HepG2 (cell line): Measurements from ENCODE around the gene COMT. TPM values are rescaled to one million over a fixed set of nuclear protein-coding genes. Genes with fewer than 3 reads are reported as not detected.

ENCODE experiments used
- HOXA7 ChIP-seq: sonication (generic); formaldehyde crosslinking; IDR thresholded peaks from 2 replicates; pipeline ENCODE4 v1.8.1; 2022; ENCODE audit warnings: mild to moderate bottlenecking, missing genetic modification reagents, moderate library complexity
- KMT2B ChIP-seq: IDR thresholded peaks from 2 replicates; pipeline ENCODE4 v1.6.1; 2016; ENCODE audit warnings: missing genetic modification reagents, missing compliant biosample characterization
- PAWR ChIP-seq: sonication (generic); formaldehyde crosslinking; IDR thresholded peaks from 2 replicates; pipeline ENCODE4 v1.4.0; 2020; ENCODE audit warnings: missing genetic modification reagents, mild to moderate bottlenecking, borderline replicate concordance
- SRF ChIP-seq: IDR thresholded peaks from 2 replicates; pipeline ENCODE4 v1.6.1; 2011; ENCODE audit warnings: mild to moderate bottlenecking, low read depth, low read length, moderate library complexity
- TBX3 ChIP-seq: fragments of 450-650 bp; IDR thresholded peaks from 2 replicates; pipeline ENCODE4 v1.6.1; 2017; ENCODE audit warnings: antibody characterized with exemption, mild to moderate bottlenecking, inconsistent platforms, borderline replicate concordance
- ZNF224 ChIP-seq: sonication (generic); formaldehyde crosslinking; IDR thresholded peaks from 2 replicates; pipeline ENCODE4 v1.5.0; 2020; ENCODE audit warnings: mild to moderate bottlenecking, missing genetic modification reagents
- polyA plus RNA-seq, 8 experiments: library from polyadenylated mRNA; depleted of rRNA in 3 of 8; stranded (reverse) in 7 of 8; unstranded in 1 of 8; fragments of >200 nt; fragmentation: Illumina TruSeq in 4 of 8; extraction: Trizol in 4 of 8; gene quantifications; 2 replicates each; pipeline versions ENCODE4 v1.2.1 to v1.2.3, GENCODE V29; 2011 to 2016; ENCODE audit warnings: low read depth in 4 of 8, missing spikeins in 1 of 8, mixed read lengths in 1 of 8; ENCODE audit not compliant: insufficient read depth in 1 of 8
- total RNA-seq, 5 experiments: library from RNA; depleted of rRNA; stranded (reverse); fragments of >200 nt; fragmentation: Illumina TruSeq; extraction: Trizol; gene quantifications; 2 replicates each; pipeline ENCODE4 v1.2.3, GENCODE V29; 2016; ENCODE audit warnings: low read depth in 1 of 5
- TF ChIP-seq, protein P1 (sequence below): sonication (generic); formaldehyde crosslinking; IDR thresholded peaks from 2 replicates; pipeline ENCODE4 v1.4.0; 2020; ENCODE audit warnings: missing genetic modification reagents, borderline replicate concordance
- TF ChIP-seq, protein P2 (sequence below): sonication (generic); formaldehyde crosslinking; IDR thresholded peaks from 2 replicates; pipeline ENCODE4 v1.5.1; 2020; ENCODE audit warnings: missing genetic modification reagents, mild to moderate bottlenecking, borderline replicate concordance
- TF ChIP-seq, protein P3 (sequence below): sonication (generic); formaldehyde crosslinking; IDR thresholded peaks from 2 replicates; pipeline ENCODE4 v1.4.0; 2020; ENCODE audit warnings: mild to moderate bottlenecking, missing genetic modification reagents
- TF ChIP-seq, protein P4 (sequence below): sonication (generic); formaldehyde crosslinking; conservative IDR thresholded peaks from 2 replicates; pipeline ENCODE4 v1.4.0; 2020; ENCODE audit warnings: missing genetic modification reagents
- TF ChIP-seq, protein P5 (sequence below): IDR thresholded peaks from 2 replicates; pipeline ENCODE4 v1.6.1; 2012; ENCODE audit warnings: low read depth, low read length, improper control_type of control experiment
- TF ChIP-seq, protein P6 (sequence below), 2 experiments: sonication (generic) in 1 of 2; formaldehyde crosslinking in 1 of 2; IDR thresholded peaks; 2 replicates each; pipeline versions ENCODE4 v1.4.0 to v1.6.1; 2018 to 2020; ENCODE audit warnings: missing genetic modification reagents in 2 of 2, borderline replicate concordance in 1 of 2, low read depth in 1 of 2, mild to moderate bottlenecking in 1 of 2, missing biosample characterization in 1 of 2
- TF ChIP-seq, protein P7 (sequence below): sonication (generic); formaldehyde crosslinking; IDR thresholded peaks from 2 replicates; pipeline ENCODE4 v1.5.1; 2020; ENCODE audit warnings: mild to moderate bottlenecking, missing genetic modification reagents, borderline replicate concordance

COMT gene
- total and polyA plus RNA-seq, 2 of the 13 experiments (the other 11 are each of a cell fraction or from before 2014, with no cell fraction given): 156 to 162 TPM

DNA sequence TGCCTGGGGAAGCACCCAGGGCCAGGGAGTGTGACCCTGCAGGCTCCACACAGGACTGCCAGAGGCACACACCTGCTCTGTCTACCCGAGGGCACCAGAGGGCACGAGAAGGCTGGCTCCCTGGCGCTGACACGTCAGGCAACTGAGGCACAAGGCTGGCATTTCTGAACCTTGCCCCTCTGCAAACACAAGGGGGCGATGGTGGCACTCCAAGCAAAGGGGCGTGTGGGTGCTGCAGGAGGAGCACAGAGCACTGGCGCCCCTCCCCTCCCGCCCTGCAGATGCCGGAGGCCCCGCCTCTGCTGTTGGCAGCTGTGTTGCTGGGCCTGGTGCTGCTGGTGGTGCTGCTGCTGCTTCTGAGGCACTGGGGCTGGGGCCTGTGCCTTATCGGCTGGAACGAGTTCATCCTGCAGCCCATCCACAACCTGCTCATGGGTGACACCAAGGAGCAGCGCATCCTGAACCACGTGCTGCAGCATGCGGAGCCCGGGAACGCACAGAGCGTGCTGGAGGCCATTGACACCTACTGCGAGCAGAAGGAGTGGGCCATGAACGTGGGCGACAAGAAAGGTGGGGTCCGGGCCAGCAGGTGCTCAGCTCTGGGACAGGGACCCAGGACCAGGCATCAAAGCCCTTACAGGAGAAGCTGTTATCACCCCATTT is 20.8 kb downstream of the COMT start (continued):
- TF ChIP-seq, protein P1, sequence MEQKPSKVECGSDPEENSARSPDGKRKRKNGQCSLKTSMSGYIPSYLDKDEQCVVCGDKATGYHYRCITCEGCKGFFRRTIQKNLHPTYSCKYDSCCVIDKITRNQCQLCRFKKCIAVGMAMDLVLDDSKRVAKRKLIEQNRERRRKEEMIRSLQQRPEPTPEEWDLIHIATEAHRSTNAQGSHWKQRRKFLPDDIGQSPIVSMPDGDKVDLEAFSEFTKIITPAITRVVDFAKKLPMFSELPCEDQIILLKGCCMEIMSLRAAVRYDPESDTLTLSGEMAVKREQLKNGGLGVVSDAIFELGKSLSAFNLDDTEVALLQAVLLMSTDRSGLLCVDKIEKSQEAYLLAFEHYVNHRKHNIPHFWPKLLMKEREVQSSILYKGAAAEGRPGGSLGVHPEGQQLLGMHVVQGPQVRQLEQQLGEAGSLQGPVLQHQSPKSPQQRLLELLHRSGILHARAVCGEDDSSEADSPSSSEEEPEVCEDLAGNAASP (CRISPR knock-in tag): no peak
- TF ChIP-seq, protein P2, sequence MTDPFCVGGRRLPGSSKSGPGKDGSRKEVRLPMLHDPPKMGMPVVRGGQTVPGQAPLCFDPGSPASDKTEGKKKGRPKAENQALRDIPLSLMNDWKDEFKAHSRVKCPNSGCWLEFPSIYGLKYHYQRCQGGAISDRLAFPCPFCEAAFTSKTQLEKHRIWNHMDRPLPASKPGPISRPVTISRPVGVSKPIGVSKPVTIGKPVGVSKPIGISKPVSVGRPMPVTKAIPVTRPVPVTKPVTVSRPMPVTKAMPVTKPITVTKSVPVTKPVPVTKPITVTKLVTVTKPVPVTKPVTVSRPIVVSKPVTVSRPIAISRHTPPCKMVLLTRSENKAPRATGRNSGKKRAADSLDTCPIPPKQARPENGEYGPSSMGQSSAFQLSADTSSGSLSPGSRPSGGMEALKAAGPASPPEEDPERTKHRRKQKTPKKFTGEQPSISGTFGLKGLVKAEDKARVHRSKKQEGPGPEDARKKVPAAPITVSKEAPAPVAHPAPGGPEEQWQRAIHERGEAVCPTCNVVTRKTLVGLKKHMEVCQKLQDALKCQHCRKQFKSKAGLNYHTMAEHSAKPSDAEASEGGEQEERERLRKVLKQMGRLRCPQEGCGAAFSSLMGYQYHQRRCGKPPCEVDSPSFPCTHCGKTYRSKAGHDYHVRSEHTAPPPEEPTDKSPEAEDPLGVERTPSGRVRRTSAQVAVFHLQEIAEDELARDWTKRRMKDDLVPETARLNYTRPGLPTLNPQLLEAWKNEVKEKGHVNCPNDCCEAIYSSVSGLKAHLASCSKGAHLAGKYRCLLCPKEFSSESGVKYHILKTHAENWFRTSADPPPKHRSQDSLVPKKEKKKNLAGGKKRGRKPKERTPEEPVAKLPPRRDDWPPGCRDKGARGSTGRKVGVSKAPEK (CRISPR knock-in tag): no peak
- TF ChIP-seq, protein P3, sequence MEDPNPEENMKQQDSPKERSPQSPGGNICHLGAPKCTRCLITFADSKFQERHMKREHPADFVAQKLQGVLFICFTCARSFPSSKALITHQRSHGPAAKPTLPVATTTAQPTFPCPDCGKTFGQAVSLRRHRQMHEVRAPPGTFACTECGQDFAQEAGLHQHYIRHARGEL (CRISPR knock-in tag): no peak
- TF ChIP-seq HOXA7 (CRISPR knock-in tag) (no peak), TBX3 (no peak), SRF (no peak), ZNF224 (CRISPR knock-in tag) (no peak), PAWR (no peak), KMT2B (CRISPR knock-in tag) (no peak)
- TF ChIP-seq, protein P4, sequence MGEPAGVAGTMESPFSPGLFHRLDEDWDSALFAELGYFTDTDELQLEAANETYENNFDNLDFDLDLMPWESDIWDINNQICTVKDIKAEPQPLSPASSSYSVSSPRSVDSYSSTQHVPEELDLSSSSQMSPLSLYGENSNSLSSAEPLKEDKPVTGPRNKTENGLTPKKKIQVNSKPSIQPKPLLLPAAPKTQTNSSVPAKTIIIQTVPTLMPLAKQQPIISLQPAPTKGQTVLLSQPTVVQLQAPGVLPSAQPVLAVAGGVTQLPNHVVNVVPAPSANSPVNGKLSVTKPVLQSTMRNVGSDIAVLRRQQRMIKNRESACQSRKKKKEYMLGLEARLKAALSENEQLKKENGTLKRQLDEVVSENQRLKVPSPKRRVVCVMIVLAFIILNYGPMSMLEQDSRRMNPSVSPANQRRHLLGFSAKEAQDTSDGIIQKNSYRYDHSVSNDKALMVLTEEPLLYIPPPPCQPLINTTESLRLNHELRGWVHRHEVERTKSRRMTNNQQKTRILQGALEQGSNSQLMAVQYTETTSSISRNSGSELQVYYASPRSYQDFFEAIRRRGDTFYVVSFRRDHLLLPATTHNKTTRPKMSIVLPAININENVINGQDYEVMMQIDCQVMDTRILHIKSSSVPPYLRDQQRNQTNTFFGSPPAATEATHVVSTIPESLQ: no peak
- TF ChIP-seq, protein P5, sequence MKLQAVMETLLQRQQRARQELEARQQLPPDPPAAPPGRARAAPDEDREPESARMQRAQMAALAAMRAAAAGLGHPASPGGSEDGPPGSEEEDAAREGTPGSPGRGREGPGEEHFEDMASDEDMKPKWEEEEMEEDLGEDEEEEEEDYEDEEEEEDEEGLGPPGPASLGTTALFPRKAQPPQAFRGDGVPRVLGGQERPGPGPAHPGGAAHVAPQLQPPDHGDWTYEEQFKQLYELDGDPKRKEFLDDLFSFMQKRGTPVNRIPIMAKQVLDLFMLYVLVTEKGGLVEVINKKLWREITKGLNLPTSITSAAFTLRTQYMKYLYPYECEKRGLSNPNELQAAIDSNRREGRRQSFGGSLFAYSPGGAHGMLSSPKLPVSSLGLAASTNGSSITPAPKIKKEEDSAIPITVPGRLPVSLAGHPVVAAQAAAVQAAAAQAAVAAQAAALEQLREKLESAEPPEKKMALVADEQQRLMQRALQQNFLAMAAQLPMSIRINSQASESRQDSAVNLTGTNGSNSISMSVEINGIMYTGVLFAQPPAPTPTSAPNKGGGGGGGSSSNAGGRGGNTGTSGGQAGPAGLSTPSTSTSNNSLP: no peak
- TF ChIP-seq, protein P6, sequence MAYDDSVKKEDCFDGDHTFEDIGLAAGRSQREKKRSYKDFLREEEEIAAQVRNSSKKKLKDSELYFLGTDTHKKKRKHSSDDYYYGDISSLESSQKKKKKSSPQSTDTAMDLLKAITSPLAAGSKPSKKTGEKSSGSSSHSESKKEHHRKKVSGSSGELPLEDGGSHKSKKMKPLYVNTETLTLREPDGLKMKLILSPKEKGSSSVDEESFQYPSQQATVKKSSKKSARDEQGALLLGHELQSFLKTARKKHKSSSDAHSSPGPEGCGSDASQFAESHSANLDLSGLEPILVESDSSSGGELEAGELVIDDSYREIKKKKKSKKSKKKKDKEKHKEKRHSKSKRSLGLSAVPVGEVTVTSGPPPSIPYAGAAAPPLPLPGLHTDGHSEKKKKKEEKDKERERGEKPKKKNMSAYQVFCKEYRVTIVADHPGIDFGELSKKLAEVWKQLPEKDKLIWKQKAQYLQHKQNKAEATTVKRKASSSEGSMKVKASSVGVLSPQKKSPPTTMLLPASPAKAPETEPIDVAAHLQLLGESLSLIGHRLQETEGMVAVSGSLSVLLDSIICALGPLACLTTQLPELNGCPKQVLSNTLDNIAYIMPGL (CRISPR knock-in tag; IDR thresholded peaks at IDR 0.05; ENCODE audit: borderline replicate concordance in 1 of 2, low read depth in 1 of 2): peak in 1 of 2 experiments; percentile 69; a peak in 3 of 4 replicates
- TF ChIP-seq, protein P7, sequence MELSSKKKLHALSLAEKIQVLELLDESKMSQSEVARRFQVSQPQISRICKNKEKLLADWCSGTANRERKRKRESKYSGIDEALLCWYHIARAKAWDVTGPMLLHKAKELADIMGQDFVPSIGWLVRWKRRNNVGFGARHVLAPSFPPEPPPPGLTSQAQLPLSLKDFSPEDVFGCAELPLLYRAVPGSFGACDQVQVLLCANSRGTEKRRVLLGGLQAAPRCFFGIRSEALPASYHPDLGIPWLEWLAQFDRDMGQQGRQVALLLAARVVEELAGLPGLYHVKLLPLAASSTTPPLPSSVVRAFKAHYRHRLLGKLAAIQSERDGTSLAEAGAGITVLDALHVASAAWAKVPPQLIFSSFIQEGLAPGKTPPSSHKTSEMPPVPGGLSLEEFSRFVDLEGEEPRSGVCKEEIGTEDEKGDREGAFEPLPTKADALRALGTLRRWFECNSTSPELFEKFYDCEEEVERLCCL (CRISPR knock-in tag): no peak
